ENCODE data around the gene ZNF609. TPM values are rescaled to one million over a fixed set of nuclear protein-coding genes. Genes with fewer than 3 reads are reported as not detected.
A peak's percentile ranks its signal among the peaks of the same experiment; 100 is the strongest.

The ZNF609 gene
- polyA plus RNA-seq, 3 donors = 1.3 to 13.2 (median 1.7) TPM

DNA sequence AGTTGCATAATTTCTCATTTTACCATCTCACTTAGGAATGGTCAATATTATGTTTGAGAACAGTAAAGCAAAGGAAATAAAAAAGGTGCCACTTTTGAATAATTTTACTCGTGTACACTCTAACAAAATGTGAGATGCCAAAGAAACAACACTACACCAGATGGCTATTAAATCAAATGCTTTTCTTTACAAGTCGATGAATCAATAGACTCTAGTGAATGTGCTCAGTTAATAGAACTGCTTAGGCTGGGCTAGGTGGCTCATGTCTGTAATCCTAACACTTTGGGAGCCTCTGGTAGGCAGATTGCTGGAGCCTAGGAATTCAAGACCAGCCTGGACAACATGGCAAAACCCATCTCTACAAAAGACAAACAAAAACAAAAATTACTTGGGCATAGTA lies 87.9 kb downstream of the ZNF609 start:
- H3K27me3 Mint-ChIP-seq (ENCODE audit: low read depth in 3 of 3) = no peaks in the 10 kb centered on the region
- peaks cover 7 to 23% of the 10 kb centered on the region in 2 donors for H3K36me3 Mint-ChIP-seq
- peaks cover 0 to 2% (median 0%) of the 10 kb centered on the region in 7 donors for H3K9me3 Mint-ChIP-seq
- H3K36me3 ChIP-seq (replicated peaks in 1 of 2; ENCODE audit: control insufficient read depth in 1 of 2, insufficient read depth in 2 of 2, low read length in 2 of 2) = peaks cover 0 to 2% of the 10 kb centered on the region in 2 donors
- no peak overlapping the region for H2AFZ ChIP-seq (ENCODE audit: insufficient read depth, low read depth, low read length, poor library complexity, severe bottlenecking)
- H3K27ac ChIP-seq (ENCODE audit: low read depth in 1 of 2, low read length in 2 of 2) = no peak overlapping the region
- peaks cover 3 to 4% of the 10 kb centered on the region in 2 donors for H3K4me1 ChIP-seq (ENCODE audit: control insufficient read depth in 1 of 2, insufficient read depth in 2 of 2, low read length in 2 of 2)
- no peaks in the 10 kb centered on the region for H3K9me3 ChIP-seq (replicated peaks in 1 of 2; ENCODE audit: control insufficient read depth in 1 of 2, insufficient read depth in 1 of 2, low read length in 2 of 2)
- peaks cover 95% of the 10 kb centered on the region for H4K20me1 ChIP-seq (ENCODE audit: insufficient read depth, low read length)
- peaks cover 28% of the 10 kb centered on the region for H3K4me1 Mint-ChIP-seq
- no peak overlapping the region for H3K4me3 Mint-ChIP-seq
- WGBS (ENCODE audit: insufficient coverage) = no CpG with 5 or more reads among the region's 2 CpGs
- H3K4me3 ChIP-seq (replicated peaks in 1 of 3; ENCODE audit: low read depth in 2 of 3, low read length in 3 of 3) = no peak overlapping the region
- H3K9ac ChIP-seq (ENCODE audit: insufficient read depth, low read length, poor library complexity, severe bottlenecking) = no peak overlapping the region
- H3K79me2 ChIP-seq (ENCODE audit: insufficient read depth, low read length) = peaks cover 97% of the 10 kb centered on the region
- no peaks in the 10 kb centered on the region for H3K27me3 ChIP-seq (ENCODE audit: control insufficient read depth in 2 of 2, insufficient read depth in 2 of 2, low read length in 2 of 2)
- no peak for DNase-seq
- no peak for TF ChIP-seq CTCF (IDR thresholded peaks at IDR 0.05)
- intact Hi-C loops (cut with micrococcal nuclease) = no loop called here
- H3K27ac Mint-ChIP-seq = peak overlapping the region in 3 of 7 donors; percentile 1 to 57 (median 30)
- no peak overlapping the region for H3K4me2 ChIP-seq (replicated peaks; ENCODE audit: extremely low read depth, low read length, poor library complexity, severe bottlenecking)

DNA sequence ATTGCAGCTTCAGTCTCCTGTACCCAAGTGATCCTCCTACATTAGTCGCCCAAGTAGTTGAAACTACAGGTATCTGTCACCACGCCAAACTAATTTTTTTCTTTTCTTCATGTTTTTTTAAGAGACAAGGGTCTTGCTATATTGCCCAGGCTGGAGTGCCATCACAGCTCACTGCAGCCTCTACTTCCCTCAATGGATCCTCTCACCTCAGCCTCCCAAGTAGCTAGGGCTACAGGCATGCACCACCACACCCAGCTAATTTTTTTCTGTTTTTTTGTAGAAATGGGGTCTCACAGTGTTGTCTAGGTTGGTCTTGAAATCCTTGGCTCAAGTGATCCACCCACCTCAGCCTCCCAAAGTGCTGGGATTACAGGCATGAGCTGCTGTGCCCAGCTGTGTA lies 89.5 kb downstream of the ZNF609 start:
- H3K27ac ChIP-seq (ENCODE audit: low read depth in 1 of 2, low read length in 2 of 2) = no peak overlapping the region
- no peak overlapping the region for H3K4me2 ChIP-seq (replicated peaks; ENCODE audit: extremely low read depth, low read length, poor library complexity, severe bottlenecking)
- TF ChIP-seq CTCF (IDR thresholded peaks at IDR 0.05) = no peak
- intact Hi-C loops (cut with micrococcal nuclease) = no loop called here
- no CpG with 5 or more reads among the region's 2 CpGs for WGBS (ENCODE audit: insufficient coverage)
- peaks cover 95% of the 10 kb centered on the region for H3K79me2 ChIP-seq (ENCODE audit: insufficient read depth, low read length)
- Mint-ChIP-seq H3K4me1 (peaks cover 26% of the 10 kb centered on the region), H3K36me3 (peaks cover 6 to 18% of the 10 kb centered on the region in 2 donors), H3K27ac (peak overlapping the region in 1 of 7 donors; percentile 17), H3K9me3 (peaks cover 0 to 2% (median 0%) of the 10 kb centered on the region in 7 donors), H3K4me3 (no peak overlapping the region), H3K27me3 (ENCODE audit: low read depth in 3 of 3) (peaks cover 0 to 2% (median 0%) of the 10 kb centered on the region in 3 donors)
- no peak overlapping the region for H3K4me3 ChIP-seq (replicated peaks in 1 of 3; ENCODE audit: low read depth in 2 of 3, low read length in 3 of 3)
- no peaks in the 10 kb centered on the region for H3K9me3 ChIP-seq (replicated peaks in 1 of 2; ENCODE audit: control insufficient read depth in 1 of 2, insufficient read depth in 1 of 2, low read length in 2 of 2)
- no peak overlapping the region for H3K9ac ChIP-seq (ENCODE audit: insufficient read depth, low read length, poor library complexity, severe bottlenecking)
- H3K36me3 ChIP-seq (replicated peaks in 1 of 2; ENCODE audit: control insufficient read depth in 1 of 2, insufficient read depth in 2 of 2, low read length in 2 of 2) = no peaks in the 10 kb centered on the region
- no peaks in the 10 kb centered on the region for H3K27me3 ChIP-seq (ENCODE audit: control insufficient read depth in 2 of 2, insufficient read depth in 2 of 2, low read length in 2 of 2)
- no peak for DNase-seq
- H2AFZ ChIP-seq (ENCODE audit: insufficient read depth, low read depth, low read length, poor library complexity, severe bottlenecking) = no peak overlapping the region
- peaks cover 91% of the 10 kb centered on the region for H4K20me1 ChIP-seq (ENCODE audit: insufficient read depth, low read length)
- H3K4me1 ChIP-seq (ENCODE audit: control insufficient read depth in 1 of 2, insufficient read depth in 2 of 2, low read length in 2 of 2) = peaks cover 3 to 4% of the 10 kb centered on the region in 2 donors

Measured in CD14-positive monocyte (primary cell).